HG03135 (cell line): Measurements from ENCODE around the gene KIAA0513.

Experiments
- ATAC-seq: cut with Tn5 transposase; IDR thresholded peaks from one replicate; pipeline ENCODE4 v1.9.1; 2021; ENCODE audit warnings: mild to moderate bottlenecking, moderate library complexity; ENCODE audit not compliant: unreplicated experiment

Gene KIAA0513

DNA sequence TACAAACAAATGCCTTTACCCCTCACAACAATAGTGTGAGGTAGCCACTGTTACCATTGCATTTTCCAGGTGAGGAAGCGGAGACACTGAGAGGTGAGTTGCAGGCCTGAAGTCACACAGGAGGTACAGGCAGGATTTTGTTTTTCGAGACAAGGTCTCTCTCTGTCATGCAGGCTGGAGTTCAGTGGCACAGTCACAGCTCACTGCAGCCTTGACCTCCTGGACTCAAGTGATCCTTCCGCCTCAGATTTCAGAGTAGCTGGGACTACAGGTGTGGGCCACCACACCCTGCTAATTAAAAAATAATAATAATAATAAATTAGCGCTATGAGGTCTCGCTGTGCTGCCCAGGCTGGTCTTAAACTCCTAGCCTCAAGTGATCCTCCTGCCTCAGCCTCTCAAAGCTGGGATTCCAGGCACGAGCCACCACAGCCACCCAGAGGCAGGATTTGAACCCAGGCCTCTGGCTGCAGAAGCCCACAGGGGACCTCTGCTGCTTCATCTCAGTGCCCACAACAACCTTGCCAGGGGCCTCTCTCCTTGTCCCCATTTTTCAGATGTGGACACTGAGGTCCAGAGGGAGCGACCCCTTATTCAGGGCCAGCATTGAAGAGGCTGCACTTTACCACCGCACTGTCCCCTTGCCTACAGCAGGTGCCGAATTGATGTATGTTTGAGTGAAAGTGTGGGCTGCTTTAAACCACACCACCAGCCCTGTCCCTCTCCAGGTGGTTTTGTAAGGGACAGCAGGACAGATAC lies 100.7 kb downstream of the KIAA0513 start:
- ATAC-seq, result no peak

DNA sequence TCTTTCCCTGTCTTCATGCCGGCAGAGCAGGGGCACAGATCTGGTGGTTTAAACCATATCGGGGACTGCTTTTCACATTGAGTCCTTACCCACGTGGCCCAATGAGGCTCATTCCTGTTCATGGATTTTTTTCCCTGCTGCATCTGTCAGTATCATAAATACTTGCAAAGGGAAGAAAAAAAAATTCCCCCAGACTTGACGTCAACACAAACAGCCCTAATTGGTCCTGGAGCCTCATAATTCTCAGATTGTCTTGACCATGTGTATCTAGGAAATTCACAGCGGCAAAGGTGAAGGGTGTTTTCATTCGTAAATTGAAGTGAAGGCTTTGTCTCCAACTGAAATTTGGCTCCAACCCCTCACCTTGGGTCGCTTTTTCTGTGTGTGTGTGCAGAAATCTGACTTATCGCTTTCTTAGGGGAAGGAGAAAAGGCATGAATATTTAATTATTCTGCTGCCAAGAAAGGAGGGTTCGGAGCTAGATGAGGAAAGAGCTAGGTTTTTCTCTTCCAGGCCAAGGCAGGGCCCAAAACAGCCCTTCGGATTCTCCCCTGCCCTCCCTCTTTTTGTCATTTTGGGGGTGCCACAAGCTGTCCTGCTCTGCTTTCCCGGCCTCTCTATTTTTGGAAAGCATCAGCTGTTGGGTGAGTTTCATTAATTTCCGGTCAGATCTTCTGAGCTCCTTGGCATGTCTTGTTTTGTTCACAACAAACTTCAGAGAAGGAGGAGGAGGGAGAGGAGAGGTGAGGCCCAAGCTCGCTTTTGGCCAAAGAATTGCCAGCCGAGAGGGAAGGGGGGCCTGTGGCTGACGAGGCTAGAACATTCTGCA lies 102.5 kb downstream of the KIAA0513 start:
- no peak for ATAC-seq

DNA sequence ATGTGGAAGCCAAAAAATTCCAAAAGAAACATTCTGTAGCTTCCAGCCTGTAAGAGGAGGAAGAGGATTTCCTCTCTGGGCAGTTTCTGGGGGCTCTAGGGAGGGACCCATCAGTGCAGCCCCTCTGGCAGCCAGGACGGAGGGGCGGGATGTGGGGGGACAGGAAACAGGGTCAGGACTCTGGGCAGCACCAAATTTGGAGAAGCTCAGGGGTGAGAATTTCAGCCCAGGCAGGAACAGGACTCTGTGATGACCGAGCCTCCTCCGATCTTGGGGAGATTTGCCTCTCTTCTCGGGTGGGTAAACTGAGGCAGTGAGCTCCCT lies 103.1 kb downstream of the KIAA0513 start:
- ATAC-seq, result no peak

DNA sequence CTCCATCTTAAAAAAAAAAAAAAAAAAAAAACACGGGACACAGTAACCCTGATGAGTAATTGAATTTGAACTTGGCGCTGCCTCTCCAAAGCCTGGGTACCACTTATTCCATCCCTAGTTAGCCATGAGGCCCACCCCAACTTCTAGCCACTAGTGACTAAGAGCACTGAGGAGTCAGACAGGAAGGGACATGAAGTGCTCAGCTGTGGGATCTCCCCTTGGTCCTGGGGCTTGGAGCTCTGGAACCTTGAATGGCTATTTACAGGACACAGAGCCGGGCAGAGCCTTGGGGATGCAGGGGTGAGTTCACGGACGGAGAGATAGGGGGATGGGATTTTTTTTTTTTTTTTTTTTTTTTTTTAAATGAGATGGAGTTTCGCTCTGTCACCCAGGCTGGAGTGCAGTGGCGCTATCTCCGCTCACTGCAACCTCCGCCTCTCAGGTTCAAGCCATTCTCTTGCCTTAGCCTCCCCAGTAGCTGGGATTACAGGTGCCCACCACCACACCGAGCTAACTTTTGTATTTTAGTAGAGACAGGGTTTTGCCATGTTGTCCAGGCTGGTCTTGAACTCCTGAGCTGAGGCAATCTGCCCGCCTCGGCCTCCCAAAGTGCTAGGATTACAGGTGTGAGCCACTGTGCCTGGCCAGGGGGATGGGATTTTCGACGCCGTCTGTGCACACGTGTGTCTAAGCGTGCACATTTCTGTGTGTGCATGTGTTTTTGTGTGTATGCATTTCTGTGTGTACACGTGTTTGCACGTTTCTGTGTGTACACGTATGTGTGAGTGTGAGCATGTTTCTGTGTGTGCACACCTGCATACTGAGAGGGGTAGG lies 105.1 kb downstream of the KIAA0513 start:
- no peak for ATAC-seq

DNA sequence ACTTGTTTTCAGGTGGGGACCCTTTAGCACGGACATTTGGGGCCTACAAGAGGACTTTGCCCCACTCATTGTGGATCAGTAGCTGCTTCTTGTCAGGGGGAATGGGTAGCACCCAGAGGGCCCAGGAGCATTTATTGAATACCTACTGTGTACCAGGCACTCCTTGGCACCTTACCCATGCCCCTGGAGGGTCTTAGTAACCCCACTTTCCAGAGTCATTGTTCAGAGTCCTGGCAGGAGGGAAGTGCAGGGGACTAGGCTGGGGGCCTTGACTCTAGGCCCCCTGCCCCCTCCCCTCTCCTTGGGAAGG lies 105.7 kb downstream of the KIAA0513 start:
- no peak for ATAC-seq

DNA sequence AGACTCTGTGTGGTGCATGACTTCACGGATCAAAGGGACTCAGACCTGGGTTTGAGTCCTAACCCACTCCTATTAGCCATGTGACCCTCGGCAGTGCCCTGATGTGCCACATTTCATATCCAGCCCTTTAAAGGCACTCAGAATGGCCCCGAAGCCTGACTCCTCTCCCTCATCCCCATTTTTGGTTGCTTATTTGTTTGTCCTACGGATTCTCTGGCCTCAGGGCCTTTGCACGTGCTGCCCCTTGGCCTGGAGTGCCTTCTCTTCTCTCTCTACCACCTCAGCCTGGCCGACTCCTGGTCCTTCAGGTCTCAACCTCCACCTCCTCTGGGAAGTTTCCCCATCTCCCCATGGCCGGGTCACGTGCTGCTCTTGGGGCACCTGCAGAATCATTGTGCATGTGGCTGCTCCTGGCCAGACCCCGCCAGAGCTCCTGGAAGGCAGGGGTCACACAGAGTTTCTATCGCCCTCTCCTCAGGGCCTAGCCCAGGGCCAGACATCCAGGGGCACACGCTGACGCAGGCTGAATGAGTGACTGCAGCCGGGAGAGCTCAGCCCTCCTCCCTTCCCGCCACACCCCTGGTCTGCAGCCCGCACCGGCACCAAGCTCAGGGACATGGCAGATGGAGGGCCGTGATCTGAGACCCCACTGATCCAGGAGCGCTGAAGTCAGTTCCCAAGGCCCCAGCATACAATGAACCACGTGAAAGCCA lies 106.6 kb downstream of the KIAA0513 start:
- no peak for ATAC-seq

DNA sequence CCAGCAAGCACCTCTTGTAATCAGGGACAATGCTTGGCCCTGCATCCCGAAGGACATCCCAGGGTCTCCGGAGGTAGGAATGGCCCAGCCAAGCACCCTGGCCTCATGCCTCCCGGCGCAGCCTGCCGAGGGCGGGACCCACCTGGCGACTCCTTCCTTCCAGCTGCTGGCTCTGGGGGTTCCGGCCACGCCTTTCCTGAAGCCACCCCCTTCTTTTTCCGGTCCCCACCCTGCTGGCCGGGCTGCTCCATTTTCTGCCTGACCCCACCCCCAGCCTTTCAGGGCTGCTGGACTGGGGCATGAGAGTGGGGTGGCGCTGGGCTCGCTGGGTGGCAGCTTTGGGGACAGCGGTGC lies 107.2 kb downstream of the KIAA0513 start:
- ATAC-seq, result no peak

DNA sequence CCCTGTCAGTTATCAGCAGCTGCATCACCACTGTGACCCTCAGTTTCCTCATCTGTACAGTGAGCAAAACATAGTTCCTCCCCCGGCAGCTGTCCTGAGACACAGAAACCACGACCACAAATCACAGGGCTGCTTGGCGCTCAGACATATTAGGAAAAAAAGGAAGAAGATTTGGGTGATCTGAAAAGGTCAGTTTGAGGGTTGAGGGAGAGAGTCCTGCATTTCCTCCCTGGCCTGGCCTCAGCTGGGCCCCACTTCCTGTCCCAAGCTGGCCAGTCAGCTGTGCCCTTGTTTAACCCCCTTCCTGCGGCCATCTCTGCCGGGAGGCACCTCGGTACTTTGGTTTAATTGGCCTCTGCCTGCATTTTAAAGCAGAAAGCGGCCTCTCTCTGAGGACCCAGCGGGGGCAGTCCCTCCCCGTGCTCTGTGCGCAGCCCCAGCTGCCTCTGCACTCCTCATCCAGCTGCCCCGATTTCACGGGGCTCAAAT lies 108.7 kb downstream of the KIAA0513 start:
- ATAC-seq, result no peak

DNA sequence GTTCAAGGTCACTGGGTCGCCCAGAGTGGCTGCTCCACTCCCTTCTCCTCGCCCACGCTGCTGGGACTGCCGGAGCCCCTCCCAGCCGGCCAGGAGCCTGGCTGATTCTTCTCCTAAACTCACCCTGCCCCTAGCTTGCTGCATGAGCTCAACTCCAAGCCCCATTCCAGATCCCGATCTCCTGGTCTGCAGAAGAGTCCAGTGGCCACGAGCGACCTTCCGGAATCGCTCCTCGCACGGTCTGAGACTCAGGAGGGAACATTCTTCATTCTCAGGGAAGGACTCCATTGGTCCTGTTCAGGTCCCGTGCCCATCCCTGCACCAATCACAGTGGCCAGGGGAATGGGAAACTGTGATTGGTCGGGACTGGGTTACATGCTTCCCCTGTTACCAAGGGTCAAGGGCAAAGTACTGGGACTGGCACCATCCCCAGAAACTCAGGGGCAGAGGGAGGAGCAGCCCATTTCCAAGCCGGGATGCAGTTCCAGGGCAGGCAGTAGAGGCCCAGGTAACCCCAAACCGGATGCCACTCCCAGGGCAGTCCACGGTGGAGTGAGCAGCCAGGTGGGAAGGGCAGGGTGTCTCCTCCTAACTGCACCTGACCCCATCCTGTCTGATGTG lies 109.2 kb downstream of the KIAA0513 start:
- no peak for ATAC-seq

DNA sequence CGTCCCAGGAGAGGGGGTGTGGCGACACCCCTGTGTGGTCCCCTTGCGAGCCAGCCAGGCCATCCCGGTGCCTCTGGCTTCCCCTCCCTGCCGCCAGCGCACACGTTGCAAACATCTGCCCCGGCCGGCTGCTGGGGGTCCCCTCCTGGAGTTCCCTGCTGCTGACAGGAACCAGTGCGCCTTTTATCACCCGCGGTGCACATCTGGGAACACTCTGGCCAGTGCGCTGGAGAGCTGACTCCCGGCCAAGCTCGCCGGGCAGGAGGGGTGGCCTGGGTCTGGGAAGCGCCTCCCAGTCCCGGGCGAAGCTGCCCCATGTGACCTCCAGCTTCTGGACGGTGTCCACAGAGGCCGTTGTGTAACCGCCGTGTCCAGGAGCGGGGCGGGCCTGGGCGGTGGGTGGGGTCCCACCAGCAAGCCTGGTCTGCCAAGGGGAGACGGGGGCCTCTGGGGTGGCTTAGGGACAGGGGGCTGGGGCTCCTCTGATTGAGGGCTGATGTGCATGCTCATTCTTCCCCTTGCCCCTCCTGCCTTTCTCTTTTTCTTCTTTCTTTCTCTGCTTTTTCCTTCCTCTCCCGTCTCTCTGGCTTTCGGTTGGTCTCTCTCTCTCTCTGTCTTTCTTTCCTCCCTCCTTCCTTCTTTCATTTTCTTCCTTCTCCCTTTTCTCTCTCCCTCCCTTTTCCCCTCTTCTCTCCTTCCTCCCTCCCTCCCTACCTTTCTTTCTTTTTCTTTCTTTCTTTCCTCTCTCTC lies 109.9 kb downstream of the KIAA0513 start:
- no peak for ATAC-seq

DNA sequence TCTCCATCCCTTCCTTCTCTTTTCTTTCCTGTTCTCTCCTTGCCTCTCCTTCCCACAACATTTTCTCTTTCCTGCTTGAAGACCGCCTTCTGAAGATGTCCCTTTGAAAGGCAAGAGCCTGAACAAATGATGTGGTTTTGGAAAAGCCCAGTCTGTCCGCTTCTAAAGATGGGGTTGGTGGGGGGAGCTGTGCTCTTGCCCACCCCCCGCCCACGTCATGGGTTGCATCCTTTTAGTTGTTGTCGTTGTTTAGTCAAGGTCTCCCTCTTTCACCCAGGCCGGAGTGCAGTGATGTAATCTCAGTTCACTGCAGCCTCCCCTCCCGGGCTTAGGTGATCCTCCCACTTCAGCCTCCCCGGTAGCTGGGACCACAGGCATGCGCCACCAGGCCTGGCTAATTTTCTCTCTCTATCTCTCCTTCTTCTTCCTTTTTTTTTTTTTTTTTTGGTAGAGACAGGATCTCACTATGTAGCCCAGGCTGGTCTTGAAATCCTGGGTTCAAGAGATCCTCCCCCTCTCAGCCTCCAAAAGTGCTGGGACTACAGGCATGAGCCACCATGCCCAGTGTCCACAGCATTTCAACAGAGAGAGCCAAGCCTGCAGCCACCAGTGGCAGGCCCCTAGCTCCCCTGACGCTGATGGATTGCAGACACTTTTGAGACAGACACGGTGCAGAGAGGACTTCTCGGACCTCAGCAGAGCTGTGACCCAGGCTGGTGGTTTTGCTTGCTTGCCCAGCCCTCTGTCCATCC lies 110.7 kb downstream of the KIAA0513 start:
- no peak for ATAC-seq

DNA sequence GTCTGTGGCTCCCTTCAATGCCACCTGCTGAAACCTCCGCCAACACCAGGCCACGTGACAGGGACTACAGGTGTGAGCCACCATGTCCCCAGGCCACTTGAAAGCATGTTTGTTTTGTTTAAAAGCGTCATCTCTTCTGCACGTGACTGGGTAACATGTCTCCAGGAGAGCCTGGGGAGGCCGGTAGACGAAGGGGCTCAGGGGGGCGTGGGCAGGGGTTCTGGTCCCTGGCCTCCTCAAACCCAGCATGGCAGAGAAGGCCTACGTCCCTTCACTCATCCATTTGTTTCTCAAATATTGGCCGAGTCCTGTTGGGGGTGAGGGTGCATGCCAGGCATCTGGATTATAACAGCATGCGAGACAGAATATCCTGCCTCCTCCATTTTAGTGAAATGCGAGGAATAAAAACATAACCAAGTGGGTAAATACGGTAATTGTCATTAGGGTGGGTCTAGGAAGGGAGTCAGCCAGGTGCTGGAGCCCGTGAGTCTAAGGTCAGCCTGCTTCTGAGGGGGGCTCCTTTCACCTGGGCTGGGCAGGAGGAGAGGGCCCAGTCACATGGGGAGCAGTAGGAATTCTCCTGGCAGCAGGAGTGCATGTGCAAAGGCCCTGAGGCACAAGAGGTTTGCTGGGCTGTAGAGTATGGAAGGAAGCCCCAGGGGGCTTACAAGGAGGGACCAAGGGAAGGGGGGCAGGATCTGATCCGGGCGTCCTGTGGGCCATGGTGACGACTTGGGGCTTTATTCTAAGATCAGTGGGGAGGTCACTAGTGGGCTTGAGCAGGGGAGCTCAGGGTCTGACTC lies 111.4 kb downstream of the KIAA0513 start:
- no peak for ATAC-seq

DNA sequence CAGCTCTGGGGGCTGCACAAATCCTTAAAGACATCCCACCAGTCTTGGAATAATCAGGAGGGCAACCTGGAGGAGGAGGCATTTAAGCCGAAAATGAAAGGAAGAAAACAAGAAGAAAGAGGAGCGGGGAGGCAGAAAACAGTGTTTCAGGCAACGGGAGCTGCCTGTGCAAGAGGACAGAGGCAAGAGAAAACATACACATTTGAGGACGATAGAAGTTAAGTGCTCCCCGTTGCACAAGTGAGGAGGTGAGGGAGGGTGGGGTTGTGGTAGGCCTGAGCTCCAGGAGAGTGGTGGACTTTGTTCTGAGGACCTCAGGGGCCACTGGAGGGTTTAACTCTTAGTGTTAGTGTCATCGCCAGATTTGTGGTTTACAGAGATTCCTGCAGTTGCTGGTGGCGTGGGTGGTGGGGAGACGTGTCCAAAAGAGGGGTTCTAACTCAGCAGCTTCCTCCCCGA lies 112.3 kb downstream of the KIAA0513 start:
- ATAC-seq, result no peak

DNA sequence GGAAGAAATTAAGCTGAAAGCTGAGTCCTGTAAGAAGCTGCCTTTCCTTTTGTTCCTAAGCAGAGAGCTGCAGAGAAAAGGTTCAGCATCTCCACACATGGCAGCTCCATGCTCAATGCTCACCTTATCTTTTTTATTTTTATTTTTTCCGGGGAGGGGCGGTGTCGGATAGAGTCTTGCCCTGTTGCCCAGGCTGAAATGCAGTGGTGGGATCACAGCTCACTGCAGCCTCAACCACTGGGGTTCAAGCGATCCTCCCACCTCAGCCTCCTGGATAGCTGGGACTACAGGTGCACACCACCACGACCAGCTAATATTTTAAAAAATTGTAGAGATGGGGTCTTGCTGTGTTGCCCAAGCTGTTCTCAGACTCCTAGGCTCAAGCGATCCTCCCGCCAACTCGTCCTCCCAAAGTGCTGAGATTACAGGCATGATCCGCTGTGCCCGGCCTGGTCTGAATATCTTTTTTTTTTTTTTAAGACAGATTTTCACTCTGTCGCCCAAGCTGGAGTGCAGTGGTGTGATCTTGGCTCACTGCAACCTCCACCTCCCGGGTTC lies 112.9 kb downstream of the KIAA0513 start:
- ATAC-seq, result no peak

DNA sequence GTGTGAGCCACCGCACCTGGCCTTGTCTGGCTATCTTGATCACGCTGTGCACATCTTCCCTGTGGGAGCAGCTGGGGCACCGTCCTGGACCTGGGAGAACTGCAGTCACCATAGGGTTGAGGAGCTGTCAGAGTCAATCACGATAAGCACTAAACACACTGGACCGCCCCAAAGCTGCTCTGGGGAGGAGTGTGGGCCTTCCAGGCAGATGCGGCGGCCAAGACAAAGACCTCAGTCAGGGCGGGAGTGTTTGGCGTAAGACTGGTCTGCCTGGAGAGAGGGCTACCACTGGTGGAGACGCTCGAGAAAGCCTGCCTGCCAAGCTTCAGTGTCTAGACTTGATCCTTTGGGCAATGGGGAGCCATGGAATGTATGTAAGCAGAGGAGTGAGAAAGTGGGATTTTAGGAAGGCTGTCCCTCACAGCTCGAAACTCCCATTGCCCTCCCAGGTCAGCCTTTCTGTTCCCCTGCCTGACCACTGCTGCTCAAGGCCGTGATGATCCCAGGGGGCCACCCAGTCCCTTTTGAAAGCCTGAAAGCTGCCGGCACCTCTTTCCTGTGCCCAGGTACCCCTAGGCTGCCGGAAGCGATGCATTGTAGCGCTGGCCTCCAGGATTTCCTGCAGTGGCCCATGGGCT lies 114.0 kb downstream of the KIAA0513 start:
- no peak for ATAC-seq

DNA sequence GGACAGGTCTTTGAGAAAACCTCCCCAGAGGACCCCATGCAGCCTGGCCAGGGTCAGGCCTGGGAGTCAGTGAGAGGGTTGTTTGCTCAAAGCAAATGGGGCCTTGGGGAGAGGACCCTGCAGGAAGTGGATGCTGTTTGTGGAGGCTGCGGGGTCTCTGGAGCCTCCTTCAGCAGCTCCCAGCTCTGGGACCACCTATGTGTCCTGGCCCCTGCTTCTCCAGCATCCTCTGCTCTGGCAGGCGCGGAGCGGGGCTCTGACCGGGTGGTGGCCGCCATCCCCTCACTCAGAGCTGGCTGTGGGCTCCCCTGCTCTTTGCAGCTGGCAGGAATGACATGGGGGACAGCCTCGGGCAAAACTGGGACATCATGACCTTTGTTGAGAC lies 114.5 kb downstream of the KIAA0513 start:
- no peak for ATAC-seq

DNA sequence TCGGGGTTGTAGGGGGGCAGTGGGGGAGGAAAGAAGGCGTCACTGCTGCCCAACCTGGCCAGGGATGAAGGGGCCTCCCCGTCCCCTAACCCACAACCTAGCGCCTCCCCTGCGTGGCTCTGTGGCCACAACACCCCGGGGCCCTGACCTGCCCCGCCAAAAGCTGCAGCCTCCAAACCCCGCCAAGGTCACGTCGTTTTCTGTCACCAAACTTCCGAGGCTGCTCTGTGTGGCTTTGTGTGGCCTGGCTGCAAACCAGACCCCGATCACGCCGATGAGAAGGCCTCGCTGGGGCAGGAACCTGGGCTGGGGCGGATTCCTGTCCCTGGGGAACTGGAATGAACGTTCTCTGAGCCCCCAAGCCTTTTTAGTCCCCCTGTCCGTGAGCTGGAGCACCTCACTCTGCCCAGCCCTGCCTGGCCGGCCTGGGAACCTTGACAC lies 115.2 kb downstream of the KIAA0513 start:
- ATAC-seq, result no peak
